ENCODE results near the gene NQO2.

The NQO2 gene

GRCh38 chr6:2976571-2977085, 23.1 kb upstream of the NQO2 start:
- TF ChIP-seq CTCF (IDR thresholded peaks at IDR 0.05; ENCODE audit: low read depth, low read length), result no peak
- Histone ChIP-seq H3K36me3 (no peaks in the 10 kb centered on the region), H3K4me3 (ENCODE audit: low read depth, low read length) (no peak overlapping the region), H3K9me3 (ENCODE audit: severe bottlenecking) (peaks cover 3% of the 10 kb centered on the region), H3K27me3 (ENCODE audit: insufficient read depth, low read depth, severe bottlenecking) (no peaks in the 10 kb centered on the region), H3K27ac (no peak overlapping the region)
- no peak for DNase-seq

DNA sequence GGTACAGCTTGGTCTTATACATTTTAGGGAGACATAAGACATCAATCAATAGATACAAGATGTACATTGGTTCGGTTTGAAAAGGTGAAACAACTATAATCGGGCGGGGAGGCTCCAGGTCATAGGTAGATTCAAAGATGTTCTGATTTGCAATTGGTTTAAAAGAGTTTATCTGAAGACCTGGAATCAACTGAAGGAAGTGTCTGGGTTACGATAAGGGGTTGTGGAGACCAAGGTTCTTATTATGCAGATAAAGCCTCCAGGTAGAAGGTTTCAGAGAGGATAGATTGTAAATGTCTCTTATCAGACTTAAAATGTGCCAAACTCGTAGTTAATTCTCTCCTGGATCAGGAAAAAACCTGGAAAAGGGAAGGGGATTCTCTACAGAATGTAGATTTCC, 22.4 kb upstream of the NQO2 start:
- Histone ChIP-seq H3K4me3 (ENCODE audit: low read depth, low read length) (no peak overlapping the region), H3K27ac (no peak overlapping the region), H3K27me3 (ENCODE audit: insufficient read depth, low read depth, severe bottlenecking) (no peaks in the 10 kb centered on the region), H3K9me3 (ENCODE audit: severe bottlenecking) (peaks cover 3% of the 10 kb centered on the region), H3K36me3 (no peaks in the 10 kb centered on the region)
- DNase-seq, result no peak
- no peak for TF ChIP-seq CTCF (IDR thresholded peaks at IDR 0.05; ENCODE audit: low read depth, low read length)

GRCh38 chr6:2977799-2978590, 21.7 kb upstream of the NQO2 start:
- no peak for DNase-seq
- Histone ChIP-seq H3K36me3 (no peaks in the 10 kb centered on the region), H3K27me3 (ENCODE audit: insufficient read depth, low read depth, severe bottlenecking) (no peaks in the 10 kb centered on the region), H3K27ac (no peak overlapping the region), H3K4me3 (ENCODE audit: low read depth, low read length) (no peak overlapping the region), H3K9me3 (ENCODE audit: severe bottlenecking) (no peaks in the 10 kb centered on the region)
- no peak for TF ChIP-seq CTCF (IDR thresholded peaks at IDR 0.05; ENCODE audit: low read depth, low read length)

DNA sequence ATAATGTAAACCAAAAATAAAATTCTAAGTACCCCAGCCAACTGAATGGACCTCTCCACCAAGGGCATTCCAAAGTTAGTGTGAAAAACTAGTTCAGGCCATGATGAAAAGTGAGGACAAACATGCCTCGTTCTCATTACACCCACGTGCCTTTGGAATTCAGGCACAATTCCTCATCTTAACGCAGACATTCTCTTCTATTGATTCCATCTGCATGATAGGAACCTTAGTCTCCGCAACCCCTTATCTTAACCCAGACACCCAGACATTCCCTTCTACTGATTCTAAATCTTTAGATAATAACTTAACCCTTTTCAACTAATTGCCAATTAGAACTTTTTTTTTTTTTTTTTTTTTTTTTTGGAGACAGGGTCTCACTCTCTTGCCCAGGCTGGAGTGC, 20.8 kb upstream of the NQO2 start:
- no peaks in the 10 kb centered on the region for H3K9me3 ChIP-seq (ENCODE audit: severe bottlenecking)
- no peak overlapping the region for H3K27ac ChIP-seq
- H3K36me3 ChIP-seq, result no peaks in the 10 kb centered on the region
- no peak for DNase-seq
- no peaks in the 10 kb centered on the region for H3K27me3 ChIP-seq (ENCODE audit: insufficient read depth, low read depth, severe bottlenecking)
- no peak overlapping the region for H3K4me3 ChIP-seq (ENCODE audit: low read depth, low read length)
- no peak for TF ChIP-seq CTCF (IDR thresholded peaks at IDR 0.05; ENCODE audit: low read depth, low read length)

DNA sequence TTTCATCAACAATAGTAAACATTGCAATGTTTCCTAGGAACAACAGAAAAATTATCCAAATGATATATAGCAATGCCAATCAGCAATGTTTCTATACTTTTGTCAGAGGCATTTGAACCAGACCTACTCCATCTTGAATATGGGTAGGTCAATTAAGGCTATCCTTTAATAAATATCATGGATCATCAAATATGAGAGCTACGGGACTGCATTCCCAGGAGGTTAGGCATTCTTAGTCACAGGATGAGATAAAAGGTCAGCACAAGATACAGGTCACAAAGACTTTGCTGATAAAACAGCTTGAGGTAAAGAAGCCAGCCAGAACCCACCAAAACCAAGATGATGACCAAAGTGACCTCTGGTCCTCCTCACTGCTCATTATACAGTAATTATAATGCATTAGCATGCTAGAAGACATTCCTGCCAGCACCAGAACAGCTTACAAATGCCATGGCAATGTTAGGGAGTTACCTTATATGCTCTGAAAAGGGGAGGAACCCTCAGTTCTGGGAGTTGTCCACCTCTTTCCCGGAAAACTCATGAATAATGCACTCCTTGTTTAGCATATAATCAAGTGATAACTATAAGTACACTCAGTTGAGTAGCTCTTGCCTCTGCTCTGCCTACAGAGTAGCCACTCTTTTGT, 19.8 kb upstream of the NQO2 start:
- Histone ChIP-seq H3K4me3 (ENCODE audit: low read depth, low read length) (no peak overlapping the region), H3K36me3 (no peaks in the 10 kb centered on the region), H3K27ac (no peak overlapping the region), H3K27me3 (ENCODE audit: insufficient read depth, low read depth, severe bottlenecking) (no peaks in the 10 kb centered on the region), H3K9me3 (ENCODE audit: severe bottlenecking) (no peaks in the 10 kb centered on the region)
- DNase-seq, result no peak
- TF ChIP-seq CTCF (IDR thresholded peaks at IDR 0.05; ENCODE audit: low read depth, low read length), result no peak
